Endothelial cell (in vitro differentiated cells): Measurements from ENCODE around the gene PROM2. TPM values are rescaled to one million over a fixed set of nuclear protein-coding genes. Genes with fewer than 3 reads are reported as not detected.

ENCODE experiments used
- DNase-seq: peaks from one replicate; pipeline ENCODE4 v3.0.0; 2021; ENCODE audit warnings: low spot score
- H3K27ac Mint-ChIP-seq: one replicate; pipeline ENCODE4 v1.8.0; 2021; ENCODE audit warnings: mixed read lengths, inconsistent platforms; ENCODE audit not compliant: unreplicated experiment
- H3K27me3 Mint-ChIP-seq: one replicate; pipeline ENCODE4 v1.8.0; 2021; ENCODE audit warnings: mild to moderate bottlenecking, moderate library complexity, mixed read lengths, inconsistent platforms; ENCODE audit not compliant: unreplicated experiment
- H3K36me3 Mint-ChIP-seq: one replicate; pipeline ENCODE4 v1.8.0; 2021; ENCODE audit warnings: mild to moderate bottlenecking, low read depth, mixed read lengths, inconsistent platforms; ENCODE audit not compliant: unreplicated experiment
- H3K4me1 Mint-ChIP-seq: one replicate; pipeline ENCODE4 v1.8.0; 2021; ENCODE audit warnings: mild to moderate bottlenecking, mixed read lengths, inconsistent platforms; ENCODE audit not compliant: unreplicated experiment
- H3K4me3 Mint-ChIP-seq: one replicate; pipeline ENCODE4 v1.8.0; 2021; ENCODE audit warnings: mild to moderate bottlenecking, mixed read lengths, inconsistent platforms; ENCODE audit not compliant: unreplicated experiment
- H3K9me3 Mint-ChIP-seq: one replicate; pipeline ENCODE4 v1.8.0; 2021; ENCODE audit warnings: mixed read lengths, inconsistent platforms; ENCODE audit not compliant: unreplicated experiment
- total RNA-seq: library from RNA; stranded (reverse); fragmentation: NEBNext Ultra II Directional; extraction: Animal tissue kit (Norgen Biotek cat#: 25700); gene quantifications from one replicate; pipeline ENCODE4 v1.2.1, GENCODE V29; 2021; ENCODE audit not compliant: unreplicated experiment
- TF ChIP-seq, protein P1 (sequence below): fragments of 200-600 bp; sonication (generic); IDR thresholded peaks from one replicate; pipeline ENCODE4 v1.5.0; 2021; ENCODE audit warnings: antibody characterized with exemption; ENCODE audit not compliant: unreplicated experiment

Gene PROM2
- total RNA-seq, 1 donor from 2014 or later, result 0.62 TPM

DNA sequence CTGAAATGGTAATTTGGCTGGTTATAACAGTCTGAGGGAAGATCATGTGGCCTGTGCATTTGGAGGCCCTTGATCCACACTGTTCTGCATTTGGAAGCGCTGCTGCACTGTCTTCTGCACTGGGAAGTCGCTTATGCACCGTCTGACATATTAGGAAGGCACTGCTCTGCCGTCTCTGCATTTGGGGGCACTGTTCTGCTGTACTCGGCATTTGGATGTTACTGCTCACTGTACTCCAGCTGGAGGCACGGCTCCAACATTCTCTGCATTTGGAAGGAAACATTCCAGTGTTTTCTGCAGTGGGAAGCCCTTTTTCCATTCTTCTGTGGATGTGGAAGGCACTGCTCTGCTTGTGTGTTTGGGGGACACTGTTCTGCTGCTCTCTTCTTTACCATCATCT lies 9.6 kb upstream of the PROM2 start:
- no peaks in the 10 kb centered on the region for H3K9me3 Mint-ChIP-seq
- H3K27me3 Mint-ChIP-seq, result no peaks in the 10 kb centered on the region
- TF ChIP-seq, protein P1, sequence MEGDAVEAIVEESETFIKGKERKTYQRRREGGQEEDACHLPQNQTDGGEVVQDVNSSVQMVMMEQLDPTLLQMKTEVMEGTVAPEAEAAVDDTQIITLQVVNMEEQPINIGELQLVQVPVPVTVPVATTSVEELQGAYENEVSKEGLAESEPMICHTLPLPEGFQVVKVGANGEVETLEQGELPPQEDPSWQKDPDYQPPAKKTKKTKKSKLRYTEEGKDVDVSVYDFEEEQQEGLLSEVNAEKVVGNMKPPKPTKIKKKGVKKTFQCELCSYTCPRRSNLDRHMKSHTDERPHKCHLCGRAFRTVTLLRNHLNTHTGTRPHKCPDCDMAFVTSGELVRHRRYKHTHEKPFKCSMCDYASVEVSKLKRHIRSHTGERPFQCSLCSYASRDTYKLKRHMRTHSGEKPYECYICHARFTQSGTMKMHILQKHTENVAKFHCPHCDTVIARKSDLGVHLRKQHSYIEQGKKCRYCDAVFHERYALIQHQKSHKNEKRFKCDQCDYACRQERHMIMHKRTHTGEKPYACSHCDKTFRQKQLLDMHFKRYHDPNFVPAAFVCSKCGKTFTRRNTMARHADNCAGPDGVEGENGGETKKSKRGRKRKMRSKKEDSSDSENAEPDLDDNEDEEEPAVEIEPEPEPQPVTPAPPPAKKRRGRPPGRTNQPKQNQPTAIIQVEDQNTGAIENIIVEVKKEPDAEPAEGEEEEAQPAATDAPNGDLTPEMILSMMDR, result no peak
- no peak for DNase-seq
- H3K4me3 Mint-ChIP-seq, result no peak overlapping the region
- no peak overlapping the region for H3K27ac Mint-ChIP-seq
- peaks cover 10% of the 10 kb centered on the region for H3K4me1 Mint-ChIP-seq
- peaks cover 5% of the 10 kb centered on the region for H3K36me3 Mint-ChIP-seq

- no peak for DNase-seq
- H3K4me1 Mint-ChIP-seq, result peaks cover 8% of the 10 kb centered on the region
- H3K27me3 Mint-ChIP-seq, result no peaks in the 10 kb centered on the region
- H3K36me3 Mint-ChIP-seq, result peaks cover 3% of the 10 kb centered on the region
- H3K9me3 Mint-ChIP-seq, result no peaks in the 10 kb centered on the region
- H3K4me3 Mint-ChIP-seq, result no peak overlapping the region
- no peak overlapping the region for H3K27ac Mint-ChIP-seq
- TF ChIP-seq, protein P1, result no peak
Measured at GRCh38 chr2:95265182-95265581, 9.1 kb upstream of the PROM2 start.

GRCh38 chr2:95266781-95267430 lies 7.3 kb upstream of the PROM2 start:
- Mint-ChIP-seq H3K9me3 (no peaks in the 10 kb centered on the region), H3K4me3 (no peak overlapping the region), H3K4me1 (no peaks in the 10 kb centered on the region), H3K27ac (no peak overlapping the region), H3K27me3 (peaks cover 2% of the 10 kb centered on the region), H3K36me3 (no peaks in the 10 kb centered on the region)
- DNase-seq, result no peak
- TF ChIP-seq, protein P1, result no peak

- Mint-ChIP-seq H3K27me3 (peaks cover 6% of the 10 kb centered on the region), H3K36me3 (no peaks in the 10 kb centered on the region), H3K27ac (no peak overlapping the region), H3K4me3 (no peak overlapping the region), H3K9me3 (no peaks in the 10 kb centered on the region), H3K4me1 (no peaks in the 10 kb centered on the region)
- TF ChIP-seq, protein P1, result no peak
- DNase-seq, result no peak
Measured at GRCh38 chr2:95267458-95268210, 6.6 kb upstream of the PROM2 start.
